HEK293T (cell line): ENCODE measurements around the gene C15orf61.

Experiments
- CTCF ChIA-PET: fragments of 350-600 bp; formaldehyde crosslinking; extraction: SDS; loops from one replicate; lab custom pipeline; 2021; ENCODE audit warnings: antibody characterized with exemption, inconsistent platforms; lab: Yijun Ruan, JAX
- POLR2A ChIA-PET: fragments of 350-600 bp; formaldehyde crosslinking; extraction: SDS; loops from one replicate; lab custom pipeline; 2020; ENCODE audit warnings: antibody characterized with exemption, inconsistent platforms; lab: Yijun Ruan, JAX
- DNase-seq: peaks from one replicate; pipeline ENCODE4 v3.0.0; 2012; ENCODE audit warnings: mixed read lengths; ENCODE audit errors: extremely low spot score
- ARNT ChIP-seq: fragments of 450-650 bp; IDR thresholded peaks from 2 replicates; pipeline ENCODE4 v1.6.1; 2017; ENCODE audit warnings: mild to moderate bottlenecking
- BHLHE40 ChIP-seq: fragments of 450-650 bp; IDR thresholded peaks from 2 replicates; pipeline ENCODE4 v1.6.1; 2016; ENCODE audit warnings: mild to moderate bottlenecking, moderate library complexity, borderline replicate concordance
- CTBP1 ChIP-seq: fragments of 450-650 bp; IDR thresholded peaks from 2 replicates; pipeline ENCODE4 v1.6.1; 2016; ENCODE audit warnings: borderline replicate concordance
- ELF4 ChIP-seq: fragments of 450-650 bp; IDR thresholded peaks from 2 replicates; pipeline ENCODE4 v1.6.1; 2017; ENCODE audit warnings: antibody characterized with exemption
- FOXA1 ChIP-seq: fragments of 450-650 bp; IDR thresholded peaks from 2 replicates; pipeline ENCODE4 v1.6.1; 2016; ENCODE audit warnings: mild to moderate bottlenecking
- FOXK2 ChIP-seq: fragments of 450-650 bp; IDR thresholded peaks from 2 replicates; pipeline ENCODE4 v1.6.1; 2016; ENCODE audit warnings: mild to moderate bottlenecking
- FOXM1 ChIP-seq: fragments of 450-650 bp; IDR thresholded peaks from 2 replicates; pipeline ENCODE4 v1.6.1; 2017; ENCODE audit warnings: mild to moderate bottlenecking, borderline replicate concordance
- HDGF ChIP-seq: fragments of 450-650 bp; IDR thresholded peaks from 2 replicates; pipeline ENCODE4 v1.6.1; 2017; ENCODE audit warnings: antibody characterized with exemption, borderline replicate concordance
- L3MBTL2 ChIP-seq: fragments of 450-650 bp; conservative IDR thresholded peaks from 2 replicates; pipeline ENCODE4 v1.6.1; 2016; ENCODE audit warnings: mild to moderate bottlenecking
- LEF1 ChIP-seq: fragments of 450-650 bp; IDR thresholded peaks from 2 replicates; pipeline ENCODE4 v1.6.1; 2017; ENCODE audit warnings: mild to moderate bottlenecking, borderline replicate concordance
- NFRKB ChIP-seq: fragments of 450-650 bp; IDR thresholded peaks from 2 replicates; pipeline ENCODE4 v1.6.1; 2016; ENCODE audit warnings: mild to moderate bottlenecking, moderate library complexity
- SP1 ChIP-seq: fragments of 450-650 bp; IDR thresholded peaks from 2 replicates; pipeline ENCODE4 v1.6.1; 2017
- SUZ12 ChIP-seq: fragments of 450-650 bp; IDR thresholded peaks from 2 replicates; pipeline ENCODE4 v1.6.1; 2016; ENCODE audit warnings: mild to moderate bottlenecking
- TARDBP ChIP-seq: fragments of 450-650 bp; IDR thresholded peaks from 2 replicates; pipeline ENCODE4 v1.6.1; 2016
- ZNF384 ChIP-seq: fragments of 450-650 bp; IDR thresholded peaks from 2 replicates; pipeline ENCODE4 v1.6.1; 2016
- TF ChIP-seq, protein P1 (sequence below): fragments of 450-650 bp; IDR thresholded peaks from 2 replicates; pipeline ENCODE4 v1.6.1; 2016

C15orf61 gene

DNA sequence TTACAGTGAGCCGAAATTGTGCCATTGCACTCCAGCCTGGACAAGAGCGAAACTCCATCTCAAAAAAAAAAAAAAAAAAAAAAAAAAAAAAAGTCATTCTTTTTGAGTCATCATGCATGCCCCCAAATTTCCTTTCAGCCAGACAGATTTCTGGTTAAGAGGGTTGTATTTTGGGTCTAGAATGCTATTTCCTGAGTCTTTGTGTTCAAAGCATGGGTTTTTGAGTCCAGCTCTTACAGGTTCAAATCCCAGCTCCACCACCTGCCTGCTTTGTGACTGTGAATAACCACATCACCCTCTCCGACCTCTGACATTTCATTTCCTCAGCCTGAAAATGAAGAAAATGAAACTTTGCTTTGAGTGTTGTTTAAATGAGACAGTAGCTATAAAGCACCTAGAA lies 9.3 kb upstream of the C15orf61 start:
- no peak for DNase-seq
- POLR2A ChIA-PET: interaction anchor here (1.0 to 2.9 kb wide), 2 partner anchors 9 to 31 kb away, joined by 5 to 14 read pairs; partner anchors contain the start of genes C15orf61 and MAP2K5

DNA sequence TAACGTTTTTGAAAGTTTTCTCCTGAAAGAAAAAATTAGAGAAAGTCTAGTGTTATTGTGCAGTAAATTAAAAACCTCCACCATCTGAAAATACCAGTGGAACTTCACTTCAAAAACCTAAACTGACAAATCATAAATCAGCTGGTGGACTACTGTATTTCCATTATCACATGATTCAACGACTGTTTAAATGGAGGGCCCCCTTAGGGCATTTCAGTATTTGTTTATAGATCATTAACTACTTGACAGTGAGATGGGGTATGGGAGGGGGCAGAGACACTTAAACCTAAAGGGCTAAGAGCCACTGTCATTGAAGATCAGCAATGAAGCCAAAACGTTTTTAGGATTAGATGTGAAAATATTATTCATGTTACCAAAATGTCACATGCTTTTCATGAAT lies 8.8 kb upstream of the C15orf61 start:
- peak; percentile 65; the same call in 1 of the 2 replicates for TF ChIP-seq CTBP1
- TF ChIP-seq LEF1: no peak
- TF ChIP-seq, protein P1, sequence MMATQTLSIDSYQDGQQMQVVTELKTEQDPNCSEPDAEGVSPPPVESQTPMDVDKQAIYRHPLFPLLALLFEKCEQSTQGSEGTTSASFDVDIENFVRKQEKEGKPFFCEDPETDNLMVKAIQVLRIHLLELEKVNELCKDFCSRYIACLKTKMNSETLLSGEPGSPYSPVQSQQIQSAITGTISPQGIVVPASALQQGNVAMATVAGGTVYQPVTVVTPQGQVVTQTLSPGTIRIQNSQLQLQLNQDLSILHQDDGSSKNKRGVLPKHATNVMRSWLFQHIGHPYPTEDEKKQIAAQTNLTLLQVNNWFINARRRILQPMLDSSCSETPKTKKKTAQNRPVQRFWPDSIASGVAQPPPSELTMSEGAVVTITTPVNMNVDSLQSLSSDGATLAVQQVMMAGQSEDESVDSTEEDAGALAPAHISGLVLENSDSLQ: peak; percentile 93
- CTCF ChIA-PET: interaction anchor here (0.6 to 0.8 kb wide), 2 partner anchors 40 to 1372 kb away, joined by 3 to 4 read pairs; no protein-coding TSS in a partner anchor
- peak; percentile 18 for DNase-seq
- POLR2A ChIA-PET: interaction anchor here (1.0 to 2.9 kb wide), 2 partner anchors 9 to 30 kb away, joined by 5 to 14 read pairs; partner anchors contain the start of genes C15orf61 and MAP2K5

More for the DNA sequence above, 9.3 kb upstream of the C15orf61 start:
- peak; percentile 67 for TF ChIP-seq ZNF384
- no peak for TF ChIP-seq SUZ12
- CTCF ChIA-PET: interaction anchor here (0.6 to 0.8 kb wide), 2 partner anchors 41 to 1372 kb away, joined by 3 to 4 read pairs; no protein-coding TSS in a partner anchor

DNA sequence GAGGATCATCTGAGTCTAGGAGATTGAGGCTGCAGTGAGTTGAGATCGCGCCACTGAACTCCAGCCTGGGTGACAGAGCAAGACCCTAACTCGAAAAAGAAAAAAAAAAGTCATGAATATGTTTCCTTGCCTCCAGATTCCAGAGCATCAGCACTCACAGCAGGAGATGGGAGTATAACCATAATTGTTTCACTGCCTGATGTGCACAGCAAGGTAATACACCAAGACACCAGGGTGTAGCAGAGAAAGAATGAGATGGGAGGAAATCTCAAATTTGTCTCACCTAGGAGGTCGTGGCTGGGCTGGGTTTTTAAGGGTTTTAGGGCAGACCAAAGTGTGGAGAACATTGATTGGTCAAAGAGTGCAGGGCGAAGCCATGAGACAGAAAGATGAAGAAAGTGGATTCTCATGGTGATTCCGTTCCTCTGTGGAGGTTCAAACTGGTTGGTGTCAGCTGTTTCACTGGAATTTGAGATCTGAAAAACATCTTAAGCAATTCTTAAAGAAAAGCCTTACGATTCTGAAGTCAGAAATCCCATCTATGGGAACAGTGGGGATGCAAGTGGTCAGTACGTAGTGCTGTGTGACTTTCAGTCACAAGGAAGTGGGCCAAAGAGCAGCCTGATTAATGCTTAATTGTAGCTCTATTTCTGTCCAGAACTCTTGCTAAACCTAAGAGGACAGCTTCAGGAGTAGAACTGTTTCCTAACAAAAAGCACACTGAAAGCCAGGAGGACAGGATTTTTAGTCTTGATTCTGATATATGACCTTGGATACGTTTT lies 7.8 kb upstream of the C15orf61 start:
- ChIA-PET CTCF (interaction anchor here (0.6 kb wide), 1 partner anchor 213 kb away, joined by 3 read pairs; no protein-coding TSS in a partner anchor), POLR2A (interaction anchor here (1.2 kb wide), 1 partner anchor 8 kb away, joined by 4 read pairs; no protein-coding TSS in a partner anchor)
- DNase-seq: no peak
- no peak for TF ChIP-seq L3MBTL2
- TF ChIP-seq ZNF384: 0 out of 2 replicates have a peak, but pooled peaks have one; percentile 45
- no peak for TF ChIP-seq TARDBP
- no peak for TF ChIP-seq FOXA1
- no peak for TF ChIP-seq ARNT
- TF ChIP-seq LEF1: no peak
- no peak for TF ChIP-seq SP1

DNA sequence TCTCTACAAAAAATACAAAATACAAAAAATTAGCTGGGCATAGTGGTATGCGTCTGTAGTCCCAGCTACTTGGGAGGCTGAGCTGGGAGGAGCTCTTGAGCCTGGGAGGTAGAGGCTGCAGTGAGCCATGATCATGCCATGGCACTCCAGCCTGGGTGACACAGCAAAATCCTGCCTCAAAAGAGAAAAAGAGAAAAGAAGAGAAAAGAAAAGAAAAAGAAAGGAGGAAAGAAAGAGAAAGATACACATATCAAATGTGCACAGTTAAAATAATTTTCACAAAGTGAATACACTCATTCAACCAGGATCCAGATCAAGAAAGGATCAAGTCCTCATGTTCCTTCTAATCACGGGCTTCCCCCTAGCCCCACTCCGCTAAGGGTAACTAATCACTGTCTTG lies 5.8 kb upstream of the C15orf61 start:
- TF ChIP-seq CTBP1 (no peak), SUZ12 (no peak)
- TF ChIP-seq, protein P1: no peak
- CTCF ChIA-PET: interaction anchor here (1.4 kb wide), 1 partner anchor 13 kb away, joined by 3 read pairs; no protein-coding TSS in a partner anchor
- no peak for DNase-seq
- POLR2A ChIA-PET: interaction anchor here (1.2 kb wide), 1 partner anchor 27 kb away, joined by 4 read pairs; the partner anchor contains the start of gene MAP2K5

DNA sequence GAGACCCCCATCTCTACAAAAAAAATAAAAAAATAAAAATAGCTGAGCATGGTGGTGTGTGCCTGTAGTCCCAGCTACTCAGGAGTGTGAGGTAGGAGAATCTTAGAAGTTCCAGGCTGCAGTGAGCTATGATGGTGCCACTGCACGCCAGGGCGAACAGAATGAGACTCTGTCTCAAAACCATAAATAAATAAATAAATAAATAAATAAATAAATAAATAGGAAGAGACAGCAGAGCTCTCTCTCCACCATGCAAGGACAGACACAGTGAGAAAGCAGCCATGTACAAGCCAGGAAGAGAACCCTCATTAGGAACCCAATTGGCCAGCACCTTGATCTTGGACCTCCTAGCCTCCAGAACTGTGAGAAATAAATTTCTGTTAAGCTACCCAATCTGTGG lies 5.4 kb upstream of the C15orf61 start:
- ChIA-PET POLR2A (interaction anchor here (1.2 kb wide), 1 partner anchor 27 kb away, joined by 4 read pairs; the partner anchor contains the start of gene MAP2K5), CTCF (interaction anchor here (1.4 kb wide), 1 partner anchor 14 kb away, joined by 3 read pairs; no protein-coding TSS in a partner anchor)
- no peak for DNase-seq
- no peak for TF ChIP-seq NFRKB
- TF ChIP-seq SP1: no peak
- TF ChIP-seq L3MBTL2: no peak
- TF ChIP-seq, protein P1: no peak
- TF ChIP-seq BHLHE40: no peak
- TF ChIP-seq LEF1: no peak
- TF ChIP-seq ZNF384: no peak
- TF ChIP-seq FOXK2: no peak
- TF ChIP-seq FOXM1: no peak
- TF ChIP-seq FOXA1: no peak
- TF ChIP-seq SUZ12: no peak

DNA sequence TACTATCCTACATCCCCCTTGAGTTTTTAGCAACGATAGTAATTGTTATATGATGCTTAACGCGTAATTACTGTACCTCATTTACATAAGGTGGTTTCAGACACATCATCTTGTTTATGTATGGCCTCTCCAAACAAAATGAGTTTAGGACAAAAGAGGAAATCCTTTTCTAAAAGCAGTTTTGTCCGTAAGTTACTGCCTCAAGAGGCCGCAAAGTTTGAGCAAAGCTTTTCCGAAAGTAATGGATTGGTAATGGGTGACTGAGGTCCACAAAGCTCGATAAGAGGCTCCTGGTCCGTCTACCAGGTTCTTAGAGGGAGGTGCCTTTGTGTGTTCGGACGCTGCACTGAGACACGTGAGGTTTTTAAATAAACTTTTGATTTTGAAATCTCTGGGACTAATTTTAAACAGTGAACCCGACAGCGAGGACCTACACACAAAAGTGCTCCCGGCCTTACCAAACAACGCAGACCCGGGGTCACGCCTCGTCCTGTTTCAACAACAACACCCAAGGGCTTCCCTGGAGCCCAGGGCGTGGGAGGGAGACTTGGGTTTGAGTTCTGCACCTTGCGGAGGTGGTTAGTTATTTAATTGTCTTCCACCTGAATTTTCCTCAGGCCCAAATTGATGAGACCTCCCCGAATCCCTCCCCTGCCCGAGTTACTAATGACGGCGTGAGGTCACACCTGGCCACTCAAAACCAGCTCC lies 456 bp upstream of the C15orf61 start:
- TF ChIP-seq LEF1 (no peak), HDGF (no peak), SUZ12 (no peak), L3MBTL2 (no peak; the same call in 1 of the 2 replicates), FOXK2 (no peak), ELF4 (no peak), ARNT (no peak)
- DNase-seq: no peak
- POLR2A ChIA-PET: interaction anchor here (0.6 to 2.6 kb wide), 12 partner anchors 9 to 818 kb away, joined by 3 to 22 read pairs (median 4); partner anchors contain the start of genes MAP2K5 and SMAD6
- CTCF ChIA-PET: interaction anchor here (0.6 kb wide), 1 partner anchor 19 kb away, joined by 3 read pairs; no protein-coding TSS in a partner anchor
